Measurements from ENCODE around the gene DIO2. TPM values are rescaled to one million over a fixed set of nuclear protein-coding genes. Genes with fewer than 3 reads are reported as not detected.
A peak's percentile ranks its signal among the peaks of the same experiment; 100 is the strongest.

DIO2 gene
- total and polyA plus RNA-seq, 2 donors (not counting 1 experiment from before 2014, with no cell fraction given): 2.5 to 3.3 TPM

DNA sequence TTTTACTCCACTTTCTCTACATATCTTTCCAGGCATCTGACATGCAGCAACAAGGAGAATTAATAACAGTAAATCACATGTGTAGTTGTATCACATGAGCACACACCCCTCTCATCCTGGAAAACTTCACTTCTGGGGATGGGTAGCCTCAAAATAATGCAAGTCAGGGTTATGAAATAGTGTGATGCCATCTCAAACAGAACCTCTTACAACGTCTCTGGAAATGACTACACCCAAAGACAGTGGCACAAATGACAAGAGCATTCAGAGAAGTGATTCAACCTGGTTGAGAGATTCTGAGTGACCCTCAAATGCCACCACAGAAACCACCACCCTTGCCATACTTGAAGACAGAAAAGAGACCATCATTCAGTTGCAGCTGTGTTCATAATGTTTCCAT lies 2.8 kb downstream of the DIO2 start:
- Histone ChIP-seq H3K79me2 (ENCODE audit: control insufficient read depth, insufficient read depth, low read length) (no peaks in the 10 kb centered on the region), H3K4me3 (replicated peaks in 1 of 4; ENCODE audit: control extremely low read depth in 1 of 4, insufficient read depth in 1 of 4, low read depth in 3 of 4, low read length in 4 of 4) (no peak overlapping the region)
- peak in 1 of 2 donors; percentile 32 for DNase-seq (ENCODE audit: low read depth in 2 of 2)

DNA sequence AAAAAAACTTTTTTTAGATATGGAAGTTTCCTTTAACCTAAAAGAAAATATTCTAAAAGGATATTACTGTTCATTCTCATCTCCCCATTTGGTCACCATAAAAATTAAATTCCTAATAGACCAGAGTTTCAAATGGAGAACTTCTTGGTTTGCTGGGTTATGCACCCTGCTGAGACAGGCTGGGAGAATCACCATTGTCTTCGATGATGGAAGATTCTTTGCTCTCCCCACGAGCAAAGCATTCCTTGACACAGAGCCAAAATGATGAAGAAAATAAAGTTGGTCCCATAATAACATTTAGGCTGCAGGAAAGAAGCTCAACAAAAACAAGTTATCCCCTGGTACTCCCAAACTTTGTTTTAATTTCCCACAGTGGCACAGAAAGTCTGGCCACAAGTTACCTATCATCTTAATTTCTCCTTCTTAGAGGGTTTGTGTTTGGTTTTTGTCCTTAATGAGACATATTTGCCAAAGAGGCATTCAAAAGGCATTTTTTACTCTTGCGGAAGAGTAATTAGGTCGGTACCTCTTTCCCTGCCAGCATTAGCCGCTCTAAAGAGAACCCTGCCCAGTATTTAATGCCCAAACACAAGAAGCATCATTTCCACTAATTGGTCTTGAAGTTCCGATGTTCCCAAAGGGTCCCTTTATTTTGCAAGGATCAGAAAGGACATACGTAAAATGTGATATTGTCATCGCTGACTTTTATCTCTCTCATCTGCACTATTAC lies 4.8 kb downstream of the DIO2 start:
- H3K27me3 ChIP-seq (ENCODE audit: control insufficient read depth, insufficient read depth, low read length): no peaks in the 10 kb centered on the region
- H3K27ac ChIP-seq (ENCODE audit: insufficient read depth, low read length): no peak overlapping the region
- no peak for TF ChIP-seq EZH2 (IDR thresholded peaks at IDR 0.05; ENCODE audit: low read length, missing control alignments)
- TF ChIP-seq, protein P1, sequence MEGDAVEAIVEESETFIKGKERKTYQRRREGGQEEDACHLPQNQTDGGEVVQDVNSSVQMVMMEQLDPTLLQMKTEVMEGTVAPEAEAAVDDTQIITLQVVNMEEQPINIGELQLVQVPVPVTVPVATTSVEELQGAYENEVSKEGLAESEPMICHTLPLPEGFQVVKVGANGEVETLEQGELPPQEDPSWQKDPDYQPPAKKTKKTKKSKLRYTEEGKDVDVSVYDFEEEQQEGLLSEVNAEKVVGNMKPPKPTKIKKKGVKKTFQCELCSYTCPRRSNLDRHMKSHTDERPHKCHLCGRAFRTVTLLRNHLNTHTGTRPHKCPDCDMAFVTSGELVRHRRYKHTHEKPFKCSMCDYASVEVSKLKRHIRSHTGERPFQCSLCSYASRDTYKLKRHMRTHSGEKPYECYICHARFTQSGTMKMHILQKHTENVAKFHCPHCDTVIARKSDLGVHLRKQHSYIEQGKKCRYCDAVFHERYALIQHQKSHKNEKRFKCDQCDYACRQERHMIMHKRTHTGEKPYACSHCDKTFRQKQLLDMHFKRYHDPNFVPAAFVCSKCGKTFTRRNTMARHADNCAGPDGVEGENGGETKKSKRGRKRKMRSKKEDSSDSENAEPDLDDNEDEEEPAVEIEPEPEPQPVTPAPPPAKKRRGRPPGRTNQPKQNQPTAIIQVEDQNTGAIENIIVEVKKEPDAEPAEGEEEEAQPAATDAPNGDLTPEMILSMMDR (conservative IDR thresholded peaks at IDR 0.05 in 1 of 2, IDR thresholded peaks at IDR 0.05 in 1 of 2; ENCODE audit: low read depth in 1 of 2, low read length in 2 of 2): no peak

More for the DNA sequence above, 2.8 kb downstream of the DIO2 start:
- no peak overlapping the region for H3K9ac ChIP-seq (ENCODE audit: insufficient read depth, low read length)
- H2AFZ ChIP-seq (ENCODE audit: low read length): no peak overlapping the region
- H3K27me3 ChIP-seq (ENCODE audit: control insufficient read depth, insufficient read depth, low read length): no peaks in the 10 kb centered on the region
- no peaks in the 10 kb centered on the region for H3K4me1 ChIP-seq (ENCODE audit: control insufficient read depth, extremely low read depth, insufficient read depth, low read length)
- no peaks in the 10 kb centered on the region for H4K20me1 ChIP-seq (ENCODE audit: control insufficient read depth, extremely low read depth, insufficient read depth, low read length)
- no peaks in the 10 kb centered on the region for H3K36me3 ChIP-seq (ENCODE audit: control insufficient read depth, insufficient read depth, low read length)
- TF ChIP-seq EZH2 (IDR thresholded peaks at IDR 0.05; ENCODE audit: low read length, missing control alignments): no peak
- TF ChIP-seq, protein P1 (conservative IDR thresholded peaks at IDR 0.05 in 1 of 2, IDR thresholded peaks at IDR 0.05 in 1 of 2; ENCODE audit: low read depth in 1 of 2, low read length in 2 of 2): no peak
- H3K4me2 ChIP-seq (ENCODE audit: extremely low read depth, insufficient read depth, low read length): no peak overlapping the region
- H3K27ac ChIP-seq (ENCODE audit: insufficient read depth, low read length): no peak overlapping the region
- no peaks in the 10 kb centered on the region for H3K9me3 ChIP-seq (ENCODE audit: control insufficient read depth, insufficient read depth, low read depth, low read length)

DNA sequence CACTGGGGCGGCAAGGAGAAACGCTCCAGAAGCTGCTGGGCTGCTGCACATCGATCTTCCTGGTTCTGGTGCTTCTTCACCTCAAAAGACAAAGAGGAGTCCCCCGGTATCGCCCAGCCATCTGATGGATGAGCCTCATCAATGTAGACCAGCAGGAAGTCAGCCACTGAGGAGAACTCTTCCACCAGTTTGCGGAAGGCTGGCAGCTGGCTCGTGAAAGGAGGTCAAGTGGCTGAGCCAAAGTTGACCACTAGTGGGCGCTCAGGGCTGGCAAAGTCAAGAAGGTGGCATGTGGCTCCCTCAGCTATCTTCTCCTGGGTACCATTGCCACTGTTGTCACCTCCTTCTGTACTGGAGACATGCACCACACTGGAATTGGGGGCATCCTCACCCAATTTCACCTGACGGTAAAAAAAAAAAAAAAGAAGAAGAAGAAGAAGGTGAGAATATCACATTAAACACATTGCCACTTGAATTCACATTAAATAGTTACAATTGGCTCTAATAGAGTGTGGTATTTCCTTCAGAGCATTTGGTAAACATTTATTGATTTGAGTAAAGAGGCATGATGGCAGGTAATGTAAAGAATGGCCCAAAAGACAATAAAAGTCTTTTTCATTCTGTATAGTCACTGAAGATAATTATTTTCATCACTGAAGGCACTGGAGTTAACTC lies 8.3 kb downstream of the DIO2 start:
- no peak overlapping the region for H3K4me3 ChIP-seq (replicated peaks in 1 of 4; ENCODE audit: control extremely low read depth in 1 of 4, insufficient read depth in 1 of 4, low read depth in 3 of 4, low read length in 4 of 4)
- H3K36me3 ChIP-seq (ENCODE audit: control insufficient read depth, insufficient read depth, low read length): no peaks in the 10 kb centered on the region
- DNase-seq (ENCODE audit: low read depth in 2 of 2): no peak
- no peak overlapping the region for H2AFZ ChIP-seq (ENCODE audit: low read length)
- no peaks in the 10 kb centered on the region for H3K9me3 ChIP-seq (ENCODE audit: control insufficient read depth, insufficient read depth, low read depth, low read length)
- no peak overlapping the region for H3K4me2 ChIP-seq (ENCODE audit: extremely low read depth, insufficient read depth, low read length)
- no peak overlapping the region for H3K27ac ChIP-seq (ENCODE audit: insufficient read depth, low read length)
- H3K9ac ChIP-seq (ENCODE audit: insufficient read depth, low read length): no peak overlapping the region
- H3K27me3 ChIP-seq (ENCODE audit: control insufficient read depth, insufficient read depth, low read length): no peaks in the 10 kb centered on the region
- H4K20me1 ChIP-seq (ENCODE audit: control insufficient read depth, extremely low read depth, insufficient read depth, low read length): no peaks in the 10 kb centered on the region
- H3K79me2 ChIP-seq (ENCODE audit: control insufficient read depth, insufficient read depth, low read length): no peaks in the 10 kb centered on the region
- TF ChIP-seq, protein P1 (conservative IDR thresholded peaks at IDR 0.05 in 1 of 2, IDR thresholded peaks at IDR 0.05 in 1 of 2; ENCODE audit: low read depth in 1 of 2, low read length in 2 of 2): peak in 1 of 2 donors; percentile 41
- no peak for TF ChIP-seq EZH2 (IDR thresholded peaks at IDR 0.05; ENCODE audit: low read length, missing control alignments)
- H3K4me1 ChIP-seq (ENCODE audit: control insufficient read depth, extremely low read depth, insufficient read depth, low read length): no peaks in the 10 kb centered on the region

More for the DNA sequence above, 4.8 kb downstream of the DIO2 start:
- no peak overlapping the region for H3K4me3 ChIP-seq (replicated peaks in 1 of 4; ENCODE audit: control extremely low read depth in 1 of 4, insufficient read depth in 1 of 4, low read depth in 3 of 4, low read length in 4 of 4)
- DNase-seq (ENCODE audit: low read depth in 2 of 2): peak in 1 of 2 donors; percentile 31
- no peaks in the 10 kb centered on the region for H4K20me1 ChIP-seq (ENCODE audit: control insufficient read depth, extremely low read depth, insufficient read depth, low read length)
- no peaks in the 10 kb centered on the region for H3K36me3 ChIP-seq (ENCODE audit: control insufficient read depth, insufficient read depth, low read length)
- H2AFZ ChIP-seq (ENCODE audit: low read length): no peak overlapping the region
- no peak overlapping the region for H3K9ac ChIP-seq (ENCODE audit: insufficient read depth, low read length)
- H3K9me3 ChIP-seq (ENCODE audit: control insufficient read depth, insufficient read depth, low read depth, low read length): no peaks in the 10 kb centered on the region
- H3K4me2 ChIP-seq (ENCODE audit: extremely low read depth, insufficient read depth, low read length): no peak overlapping the region
- no peaks in the 10 kb centered on the region for H3K4me1 ChIP-seq (ENCODE audit: control insufficient read depth, extremely low read depth, insufficient read depth, low read length)
- H3K79me2 ChIP-seq (ENCODE audit: control insufficient read depth, insufficient read depth, low read length): no peaks in the 10 kb centered on the region

Measured in fibroblast of lung (primary cell).